Measurements from ENCODE around the gene SLAMF1. TPM values are rescaled to one million over a fixed set of nuclear protein-coding genes. Genes with fewer than 3 reads are reported as not detected.

SLAMF1 gene
- total RNA-seq, 1 donor from 2014 or later = not detected

- no peak for DNase-seq
Observed at GRCh38 chr1:160558660-160559380, 88.0 kb downstream of the SLAMF1 start.

Other genes with a start within 250 kb of the SLAMF1 start
- gene VANGL2, start 246.5 kb downstream of the SLAMF1 start, total RNA-seq = 12.5 TPM
- not detected for gene SLAMF6, start 123.8 kb downstream of the SLAMF1 start, total RNA-seq
- 2.2 TPM for gene CD84, start 67.5 kb downstream of the SLAMF1 start, total RNA-seq
- gene CD48, start 64.8 kb upstream of the SLAMF1 start, total RNA-seq = 1.1 TPM
- not detected for gene SLAMF7, start 92.2 kb upstream of the SLAMF1 start, total RNA-seq
- gene LY9, start 149.1 kb upstream of the SLAMF1 start, total RNA-seq = not detected
- gene CD244, start 215.8 kb upstream of the SLAMF1 start, total RNA-seq = not detected
- gene ITLN1, start 238.1 kb upstream of the SLAMF1 start, total RNA-seq = 0.47 TPM